Gastroesophageal sphincter (tissue), 4 donors: ENCODE results near the gene LYZL6. TPM values are rescaled to one million over a fixed set of nuclear protein-coding genes. Genes with fewer than 3 reads are reported as not detected.

Experiments
- ATAC-seq: fragments of 150-250 bp; one replicate; pipeline ENCODE4 v1.9.1; 2016; ENCODE audit warnings: mild to moderate bottlenecking, moderate library complexity
- H3K27ac ChIP-seq, 4 donors: fragments of 200-600 bp; sonication (generic) in 3 of 4; 1 replicate in 3 of 4; 2 replicates in 1 of 4; pipeline ENCODE4 v1.5.1; 2016 to 2019
- H3K27me3 ChIP-seq: fragments of 200-600 bp; sonication (generic); one replicate; pipeline ENCODE4 v1.5.1; 2019
- H3K36me3 ChIP-seq, 2 donors: fragments of 200-600 bp; sonication (generic); one replicate each; pipeline ENCODE4 v1.5.1; 2019; ENCODE audit warnings: control low read depth in 1 of 2
- H3K4me1 ChIP-seq, 3 donors: fragments of 200-600 bp; sonication (generic); 1 replicate in 2 of 3; 2 replicates in 1 of 3; pipeline ENCODE4 v1.5.1; 2016 to 2019; ENCODE audit warnings: control low read depth in 2 of 3
- H3K4me3 ChIP-seq, 2 donors: fragments of 200-600 bp; sonication (generic); one replicate each; pipeline ENCODE4 v1.5.1; 2019; ENCODE audit warnings: mild to moderate bottlenecking in 1 of 2, moderate library complexity in 1 of 2
- H3K9me3 ChIP-seq, 3 donors: fragments of 200-600 bp; sonication (generic); one replicate each; pipeline ENCODE4 v1.5.1; 2017 to 2019; ENCODE audit warnings: control low read depth in 2 of 3
- EP300 ChIP-seq: sonication (generic); formaldehyde crosslinking; IDR thresholded peaks from one replicate; pipeline ENCODE4 v1.6.1; 2017; ENCODE audit warnings: antibody characterized with exemption, mild to moderate bottlenecking
- POLR2A ChIP-seq, 2 donors: fragments of 450-650 bp; IDR thresholded peaks; one replicate each; pipeline ENCODE4 v1.6.1; 2017; ENCODE audit warnings: antibody characterized with exemption in 2 of 2, mild to moderate bottlenecking in 2 of 2, moderate library complexity in 1 of 2
- POLR2AphosphoS5 ChIP-seq: sonication (generic); formaldehyde crosslinking; IDR thresholded peaks from one replicate; pipeline ENCODE4 v1.6.1; 2017; ENCODE audit warnings: antibody characterized with exemption
- WGBS, 2 donors: methylation state at CpG; one replicate each; pipeline ENCODE4 v1.1.5; 2018; ENCODE audit warnings: low coverage in 1 of 2; 5-methylcytosine and 5-hydroxymethylcytosine counted together
- total RNA-seq, 4 donors: library from RNA; depleted of rRNA; stranded (reverse); fragments of >200 nt; gene quantifications; one replicate each; pipeline ENCODE4 v1.1.0, GENCODE V29; 2016
- TF ChIP-seq, protein P1 (sequence below), 4 experiments: fragments of 200-600 bp in 2 of 4; fragments of 450-650 bp in 2 of 4; sonication (generic) in 1 of 4; IDR thresholded peaks; one replicate each; pipeline ENCODE4 v1.5.1; 2017 to 2019; ENCODE audit warnings: antibody characterized with exemption in 4 of 4, mild to moderate bottlenecking in 2 of 4, moderate library complexity in 2 of 4

The LYZL6 gene
- total RNA-seq, 4 donors from 2014 or later = not detected

DNA sequence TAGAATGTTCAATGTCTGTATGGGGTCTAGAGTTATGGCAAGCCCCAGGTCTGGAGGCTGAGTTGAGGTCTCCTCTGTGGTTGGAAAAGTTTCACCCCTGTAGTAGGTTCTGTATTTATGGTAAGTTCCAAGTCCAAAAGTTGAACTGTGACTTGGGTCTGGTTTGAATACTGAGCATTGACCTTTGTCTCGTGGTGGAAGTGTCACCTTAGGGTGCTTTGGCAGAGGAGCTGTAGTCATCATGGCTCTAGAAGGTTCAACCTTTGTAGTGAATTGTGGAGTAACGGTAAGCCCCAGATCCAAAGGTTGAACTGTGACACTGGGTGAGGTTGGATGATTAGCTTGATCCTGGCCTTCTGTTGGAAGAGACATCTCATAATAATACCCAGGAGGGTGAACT lies 30.6 kb downstream of the LYZL6 start:
- Histone ChIP-seq H3K4me3 (no peak overlapping the region), H3K9me3 (no peaks in the 10 kb centered on the region), H3K27ac (no peak overlapping the region), H3K36me3 (no peaks in the 10 kb centered on the region), H3K4me1 (no peaks in the 10 kb centered on the region), H3K27me3 (no peaks in the 10 kb centered on the region)
- ATAC-seq = no peak
- TF ChIP-seq POLR2AphosphoS5 (no peak), EP300 (no peak), POLR2A (IDR thresholded peaks at IDR 0.05) (no peak)
- TF ChIP-seq, protein P1, sequence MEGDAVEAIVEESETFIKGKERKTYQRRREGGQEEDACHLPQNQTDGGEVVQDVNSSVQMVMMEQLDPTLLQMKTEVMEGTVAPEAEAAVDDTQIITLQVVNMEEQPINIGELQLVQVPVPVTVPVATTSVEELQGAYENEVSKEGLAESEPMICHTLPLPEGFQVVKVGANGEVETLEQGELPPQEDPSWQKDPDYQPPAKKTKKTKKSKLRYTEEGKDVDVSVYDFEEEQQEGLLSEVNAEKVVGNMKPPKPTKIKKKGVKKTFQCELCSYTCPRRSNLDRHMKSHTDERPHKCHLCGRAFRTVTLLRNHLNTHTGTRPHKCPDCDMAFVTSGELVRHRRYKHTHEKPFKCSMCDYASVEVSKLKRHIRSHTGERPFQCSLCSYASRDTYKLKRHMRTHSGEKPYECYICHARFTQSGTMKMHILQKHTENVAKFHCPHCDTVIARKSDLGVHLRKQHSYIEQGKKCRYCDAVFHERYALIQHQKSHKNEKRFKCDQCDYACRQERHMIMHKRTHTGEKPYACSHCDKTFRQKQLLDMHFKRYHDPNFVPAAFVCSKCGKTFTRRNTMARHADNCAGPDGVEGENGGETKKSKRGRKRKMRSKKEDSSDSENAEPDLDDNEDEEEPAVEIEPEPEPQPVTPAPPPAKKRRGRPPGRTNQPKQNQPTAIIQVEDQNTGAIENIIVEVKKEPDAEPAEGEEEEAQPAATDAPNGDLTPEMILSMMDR (IDR thresholded peaks at IDR 0.05) = no peak
- 80 to 88% methylated on average over 1 to 2 of the region's 2 CpGs for WGBS, 2 donors

DNA sequence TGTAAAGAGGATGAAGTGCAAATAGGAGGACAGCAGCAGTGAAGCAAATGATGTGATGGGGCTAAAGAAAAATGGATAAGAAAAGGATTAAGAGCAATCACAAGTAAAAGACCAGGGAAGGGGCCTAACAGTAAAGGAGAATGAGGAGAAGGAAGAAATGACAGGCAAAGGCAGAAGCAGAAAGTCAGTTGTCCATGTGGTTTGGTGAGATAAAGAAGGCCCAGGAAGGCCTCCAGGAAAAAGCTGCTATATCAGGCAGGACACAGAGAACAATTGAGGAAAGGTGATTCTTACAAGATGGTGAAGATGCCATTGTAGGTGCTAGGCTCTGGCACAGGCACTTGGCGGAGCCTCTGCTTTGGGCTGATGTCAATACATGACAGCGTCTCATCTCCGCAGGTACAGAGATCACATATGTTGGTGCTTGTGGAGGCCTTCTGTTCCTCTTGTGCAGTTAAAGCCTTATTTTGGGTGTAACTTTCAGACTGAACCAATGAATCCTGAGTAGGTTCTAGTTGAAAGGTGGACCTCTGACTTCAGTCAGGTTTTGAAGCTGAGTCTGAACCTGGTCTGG lies 31.1 kb downstream of the LYZL6 start:
- 89 to 94% methylated on average over 3 of the region's 3 CpGs for WGBS, 2 donors
- no peaks in the 10 kb centered on the region for H3K36me3 ChIP-seq
- no peak overlapping the region for H3K27ac ChIP-seq
- H3K4me1 ChIP-seq = no peaks in the 10 kb centered on the region
- ATAC-seq = no peak
- no peaks in the 10 kb centered on the region for H3K9me3 ChIP-seq
- H3K27me3 ChIP-seq = no peaks in the 10 kb centered on the region
- no peak overlapping the region for H3K4me3 ChIP-seq
- TF ChIP-seq EP300 = no peak
- TF ChIP-seq, protein P1 (IDR thresholded peaks at IDR 0.05) = no peak
- no peak for TF ChIP-seq POLR2AphosphoS5
- no peak for TF ChIP-seq POLR2A (IDR thresholded peaks at IDR 0.05)

DNA sequence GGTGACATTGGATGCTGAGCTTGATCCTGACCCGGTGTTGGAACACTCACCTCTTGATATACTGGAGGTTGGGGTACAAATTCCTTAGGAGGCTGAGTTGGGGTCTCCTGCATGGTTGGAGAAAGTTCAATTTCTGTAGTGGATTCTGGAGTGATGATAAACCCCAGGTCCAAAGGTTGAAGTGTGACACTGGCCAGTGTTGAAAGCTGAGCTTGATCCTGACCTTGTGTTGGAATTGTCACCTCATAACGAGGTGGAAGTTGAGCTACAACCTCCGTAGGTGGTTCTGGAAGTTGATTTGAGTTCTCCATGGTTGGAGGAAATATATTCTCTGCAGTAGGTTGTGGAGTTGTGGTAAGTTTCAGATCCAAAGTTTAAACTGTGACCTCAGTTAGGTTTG lies 34.1 kb downstream of the LYZL6 start:
- Histone ChIP-seq H3K4me3 (no peak overlapping the region), H3K36me3 (no peaks in the 10 kb centered on the region), H3K27ac (no peak overlapping the region), H3K9me3 (no peaks in the 10 kb centered on the region), H3K27me3 (no peaks in the 10 kb centered on the region), H3K4me1 (no peaks in the 10 kb centered on the region)
- TF ChIP-seq POLR2A (IDR thresholded peaks at IDR 0.05) = no peak
- TF ChIP-seq POLR2AphosphoS5 = no peak
- TF ChIP-seq, protein P1 (IDR thresholded peaks at IDR 0.05) = no peak
- TF ChIP-seq EP300 = no peak
- 82 to 92% methylated on average over 2 of the region's 3 CpGs for WGBS, 2 donors
- ATAC-seq = no peak

DNA sequence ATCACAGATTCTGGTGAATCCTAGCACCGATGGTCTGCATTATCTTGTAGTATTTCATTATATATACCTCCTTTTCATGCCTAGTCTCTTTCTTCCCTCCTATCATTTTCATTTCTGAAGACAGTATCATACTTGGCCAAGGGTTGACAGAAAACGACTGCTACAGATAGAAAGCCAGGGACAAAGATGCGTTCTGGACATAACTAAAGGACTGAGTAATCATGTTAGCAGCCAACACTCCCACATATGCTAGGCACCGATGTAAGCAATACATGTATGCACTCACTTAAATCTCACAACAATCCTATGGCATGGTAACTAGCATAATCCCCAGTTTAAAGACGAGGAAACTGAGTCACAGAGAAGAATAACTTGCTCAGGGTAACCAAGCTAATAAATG lies 35.8 kb downstream of the LYZL6 start:
- WGBS, 2 donors = 62 to 87% methylated on average over 3 to 5 of the region's 5 CpGs
- TF ChIP-seq EP300 (no peak), POLR2A (IDR thresholded peaks at IDR 0.05) (no peak), POLR2AphosphoS5 (no peak)
- TF ChIP-seq, protein P1 (IDR thresholded peaks at IDR 0.05) = no peak
- Histone ChIP-seq H3K27me3 (no peaks in the 10 kb centered on the region), H3K4me1 (no peaks in the 10 kb centered on the region), H3K27ac (no peak overlapping the region), H3K4me3 (no peak overlapping the region), H3K9me3 (no peaks in the 10 kb centered on the region), H3K36me3 (no peaks in the 10 kb centered on the region)
- ATAC-seq = no peak

DNA sequence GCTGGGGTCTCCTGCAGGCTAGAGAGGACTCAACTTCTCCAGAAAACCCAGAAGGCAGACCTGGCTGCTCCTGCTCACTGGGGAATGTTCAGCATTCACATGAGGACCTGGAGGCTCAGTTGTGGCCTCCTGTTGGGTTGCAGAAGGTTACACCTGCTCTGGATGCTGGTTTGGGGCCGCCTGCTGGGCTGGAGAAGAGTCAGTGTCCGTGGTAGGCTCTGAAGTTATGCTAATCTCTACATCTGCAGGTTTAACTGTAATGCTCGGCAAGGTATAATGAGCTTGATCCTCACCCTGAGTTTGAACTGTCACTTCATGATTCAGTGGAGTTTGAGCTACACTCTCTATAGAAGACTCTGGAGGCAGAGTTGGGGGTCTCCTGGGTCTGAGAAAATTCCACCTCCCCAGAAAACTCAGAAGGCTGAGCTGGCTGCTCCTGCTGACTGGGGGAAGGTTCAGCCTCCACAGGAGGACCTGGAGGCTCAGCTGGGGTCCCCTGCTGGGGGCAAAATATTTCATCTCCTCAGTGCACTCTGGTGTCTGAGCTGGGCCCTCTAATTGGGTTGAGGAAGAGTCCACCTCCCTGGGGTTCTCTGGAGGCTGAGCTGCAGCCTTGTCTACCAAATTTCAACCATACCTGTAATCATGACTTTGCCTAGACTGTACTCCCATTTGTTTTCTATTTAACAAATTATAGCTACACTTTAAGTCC lies 36.4 kb downstream of the LYZL6 start:
- no peaks in the 10 kb centered on the region for H3K4me1 ChIP-seq
- no peak overlapping the region for H3K27ac ChIP-seq
- WGBS, 2 donors = no CpG with 5 or more reads among the region's 3 CpGs
- TF ChIP-seq POLR2A (IDR thresholded peaks at IDR 0.05) = no peak
- TF ChIP-seq EP300 = no peak
- TF ChIP-seq, protein P1 (IDR thresholded peaks at IDR 0.05) = no peak
- TF ChIP-seq POLR2AphosphoS5 = no peak
- H3K9me3 ChIP-seq = no peaks in the 10 kb centered on the region
- no peak overlapping the region for H3K4me3 ChIP-seq
- no peak for ATAC-seq
- no peaks in the 10 kb centered on the region for H3K27me3 ChIP-seq
- H3K36me3 ChIP-seq = no peaks in the 10 kb centered on the region
